Measurements from ENCODE around the gene APOM. TPM values are rescaled to one million over a fixed set of nuclear protein-coding genes. Genes with fewer than 3 reads are reported as not detected.
A peak's percentile ranks its signal among the peaks of the same experiment; 100 is the strongest.

The APOM gene
- polyA plus RNA-seq, 4 donors: 7.2 to 32.8 (median 8.2) TPM

DNA sequence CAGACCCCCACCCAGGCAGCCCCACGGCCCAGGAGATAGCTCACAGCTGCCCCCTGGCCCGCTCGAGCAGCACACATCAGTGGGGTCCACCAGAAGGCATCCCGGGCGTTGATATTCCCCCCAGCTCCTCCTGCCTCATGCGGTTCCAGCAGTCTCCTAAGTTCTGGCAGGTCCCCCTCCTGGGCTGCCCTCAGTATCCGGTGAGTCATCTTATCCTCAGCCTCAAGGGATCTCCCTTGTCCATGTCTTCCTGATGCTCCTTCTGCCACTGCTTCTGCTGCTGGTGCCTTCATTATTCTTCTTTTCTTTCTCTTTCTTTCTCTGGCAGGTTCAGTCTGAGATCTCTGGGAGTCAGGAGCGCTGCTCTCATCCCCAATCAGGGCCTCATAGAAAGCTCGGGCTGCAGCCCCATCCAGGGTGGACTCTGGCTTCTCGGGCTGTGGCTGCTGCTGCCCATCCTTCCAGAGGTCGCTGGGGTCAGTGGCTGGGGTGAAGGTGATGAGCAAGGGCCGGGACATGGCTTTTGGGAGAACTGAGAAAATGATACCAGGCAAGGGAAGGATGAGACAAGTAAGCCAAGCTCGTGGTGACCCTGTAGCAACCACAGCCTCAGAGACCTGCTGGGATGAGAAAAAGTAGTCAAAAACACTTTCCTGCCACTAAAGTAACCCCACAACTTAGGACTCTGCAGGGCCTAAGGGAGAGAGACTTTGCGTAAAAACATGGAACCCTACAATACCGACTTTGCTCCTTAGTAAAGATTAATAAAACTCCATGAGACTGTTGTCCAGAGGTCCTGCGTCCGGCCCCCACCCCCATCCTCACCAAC lies 8.5 kb downstream of the APOM start:
- 6 to 12% (median 11%) methylated on average over 14 to 17 of the region's 17 CpGs for WGBS, 3 donors
- DNase-seq: peak; percentile 36 to 51
- FAIRE-seq: no peak
- peak overlapping the region; percentile 42 to 85 (median 61) for H3K4me3 ChIP-seq (ENCODE audit: low read depth in 1 of 3, low read length in 3 of 3)
- H3K9me3 ChIP-seq (ENCODE audit: control insufficient read depth in 2 of 2, insufficient read depth in 1 of 2, low read depth in 1 of 2, low read length in 1 of 2): no peaks in the 10 kb centered on the region
- H3K27me3 ChIP-seq (ENCODE audit: control insufficient read depth in 3 of 3, insufficient read depth in 3 of 3, low read length in 3 of 3): no peaks in the 10 kb centered on the region
- H3K27ac ChIP-seq (ENCODE audit: low read depth in 1 of 3, low read length in 2 of 3): peak overlapping the region; percentile 79 to 97 (median 94)
- H3K4me1 ChIP-seq (ENCODE audit: control insufficient read depth in 3 of 3, insufficient read depth in 2 of 3, low read depth in 1 of 3, low read length in 2 of 3): peaks cover 0 to 47% (median 12%) of the 10 kb centered on the region in 3 donors
- H3K36me3 ChIP-seq (ENCODE audit: control insufficient read depth in 3 of 3, insufficient read depth in 2 of 3, low read depth in 1 of 3, low read length in 3 of 3): peaks cover 8 to 53% (median 15%) of the 10 kb centered on the region in 3 donors

DNA sequence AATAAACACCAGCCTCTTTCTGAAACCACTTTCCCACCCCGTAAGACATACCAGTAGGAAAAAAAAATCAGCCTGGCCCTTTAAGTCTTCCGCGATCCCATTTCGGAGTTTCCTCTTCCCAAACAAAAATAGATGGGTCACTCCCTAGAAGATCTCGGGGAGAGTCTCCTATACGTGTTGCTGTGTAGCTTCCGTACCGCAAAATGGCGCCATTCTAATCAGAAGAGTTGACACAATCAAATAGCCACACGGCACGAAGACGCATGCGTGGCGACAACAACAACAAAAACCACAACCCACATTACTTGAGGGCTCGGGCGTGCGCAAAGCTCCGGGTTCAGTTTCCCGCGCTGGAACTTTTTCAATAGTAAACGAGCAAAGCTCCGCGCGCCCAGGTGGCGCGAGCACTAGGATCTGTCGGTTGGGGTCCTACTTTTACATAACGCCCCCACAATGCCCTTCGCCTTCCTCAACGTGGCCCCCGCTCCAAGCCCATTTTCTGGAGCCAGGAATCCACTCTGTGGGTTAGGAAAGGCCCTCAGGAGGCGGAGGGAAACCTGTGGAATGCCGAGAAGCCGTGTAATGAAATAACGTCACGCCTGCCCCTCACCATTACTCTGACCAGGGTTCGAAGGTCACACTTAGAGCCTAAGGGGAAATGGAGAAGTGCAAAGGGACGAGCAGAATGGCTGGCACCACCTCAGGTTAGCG lies 9.3 kb downstream of the APOM start, which contains the start of gene GPANK1:
Gene GPANK1 (minus strand): TSS at position 208 of the 711 bp plus-strand sequence. CDS start 519 bp downstream, outside the sequence.
- FAIRE-seq: no peak
- H3K27me3 ChIP-seq (ENCODE audit: control insufficient read depth in 3 of 3, insufficient read depth in 3 of 3, low read length in 3 of 3): no peaks in the 10 kb centered on the region
- 0% methylated on average over 39 of the region's 39 CpGs for WGBS, 3 donors
- H3K9me3 ChIP-seq (ENCODE audit: control insufficient read depth in 2 of 2, insufficient read depth in 1 of 2, low read depth in 1 of 2, low read length in 1 of 2): no peaks in the 10 kb centered on the region
- peak; percentile 96 to 98 for DNase-seq
- peak within 1 kb of the TSS; percentile 79 to 97 (median 94) for H3K27ac ChIP-seq (ENCODE audit: low read depth in 1 of 3, low read length in 2 of 3)
- H3K36me3 ChIP-seq (ENCODE audit: control insufficient read depth in 3 of 3, insufficient read depth in 2 of 3, low read depth in 1 of 3, low read length in 3 of 3): peaks cover 13 to 57% (median 18%) of the 10 kb centered on the region in 3 donors
- H3K4me1 ChIP-seq (ENCODE audit: control insufficient read depth in 3 of 3, insufficient read depth in 2 of 3, low read depth in 1 of 3, low read length in 2 of 3): peaks cover 0 to 44% (median 7%) of the 10 kb centered on the region in 3 donors
- peak within 1 kb of the TSS; percentile 61 to 89 (median 85) for H3K4me3 ChIP-seq (ENCODE audit: low read depth in 1 of 3, low read length in 3 of 3)

DNA sequence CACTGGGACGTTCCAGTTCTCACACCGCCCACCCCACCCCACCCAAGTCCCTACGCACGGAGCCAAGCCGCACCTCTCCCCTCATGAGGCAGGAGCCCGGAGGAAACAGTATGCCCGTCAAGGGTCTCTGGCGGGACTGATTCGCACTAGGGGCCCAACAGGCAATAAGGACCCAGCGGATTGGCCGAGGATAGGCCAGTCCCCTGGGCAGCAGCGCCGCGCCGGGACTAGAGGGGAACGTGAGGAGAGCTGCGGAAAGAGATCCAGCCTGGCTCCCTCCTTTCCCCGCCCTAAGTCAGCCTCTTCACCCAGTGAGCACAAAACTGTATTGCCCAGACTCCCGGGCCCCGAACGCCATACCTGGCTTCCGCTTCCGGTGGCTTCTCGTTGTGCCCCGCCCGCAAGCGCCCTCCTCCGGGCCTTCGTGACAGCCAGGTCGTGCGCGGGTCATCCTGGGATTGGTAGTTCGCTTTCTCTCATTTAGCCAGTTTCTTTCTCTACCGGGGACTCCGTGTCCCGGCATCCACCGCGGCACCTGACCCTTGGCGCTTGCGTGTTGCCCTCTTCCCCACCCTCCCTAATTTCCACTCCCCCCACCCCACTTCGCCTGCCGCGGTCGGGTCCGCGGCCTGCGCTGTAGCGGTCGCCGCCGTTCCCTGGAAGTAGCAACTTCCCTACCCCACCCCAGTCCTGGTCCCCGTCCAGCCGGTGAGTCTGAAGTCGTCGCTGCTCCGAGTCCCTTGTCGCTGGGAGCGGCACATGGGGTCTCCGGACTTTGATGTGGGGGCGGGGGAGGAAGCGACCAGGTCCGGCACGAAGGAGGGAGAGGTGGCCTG lies 10.0 kb downstream of the APOM start, which contains the start of gene CSNK2B:
Gene CSNK2B (plus strand): TSS at position 580 of the 836 bp plus-strand sequence. CDS start 752 bp downstream, outside the sequence.
- 0 to 1% (median 0%) methylated on average over 58 to 63 of the region's 63 CpGs for WGBS, 3 donors
- peaks cover 0 to 44% (median 7%) of the 10 kb centered on the region in 3 donors for H3K4me1 ChIP-seq (ENCODE audit: control insufficient read depth in 3 of 3, insufficient read depth in 2 of 3, low read depth in 1 of 3, low read length in 2 of 3)
- FAIRE-seq: no peak

DNA sequence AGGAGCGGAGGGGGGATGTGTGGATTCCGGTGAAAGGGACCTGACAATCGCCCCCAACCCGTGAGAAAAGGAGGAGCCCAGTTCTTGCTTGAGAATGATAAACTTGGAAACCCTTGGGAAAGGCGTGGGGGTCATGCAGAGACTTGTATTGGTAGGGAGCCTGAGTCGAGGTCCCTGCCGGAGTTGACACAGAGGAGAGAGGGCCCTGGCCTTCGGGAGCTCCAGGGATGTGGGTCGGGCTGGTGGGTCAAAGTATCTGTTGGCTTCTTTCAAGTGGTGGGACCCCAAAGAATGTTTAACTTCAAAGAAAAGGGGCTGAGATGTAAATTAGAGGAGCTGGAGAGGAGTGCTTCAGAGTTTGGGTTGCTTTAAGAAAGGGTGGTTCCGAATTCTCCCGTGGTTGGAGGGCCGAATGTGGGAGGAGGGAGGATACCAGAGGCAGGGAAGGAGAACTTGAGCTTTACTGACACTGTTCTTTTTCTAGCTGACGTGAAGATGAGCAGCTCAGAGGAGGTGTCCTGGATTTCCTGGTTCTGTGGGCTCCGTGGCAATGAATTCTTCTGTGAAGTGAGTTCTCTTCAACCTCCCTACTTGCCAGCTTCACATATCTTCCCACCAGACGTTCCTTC lies 10.8 kb downstream of the APOM start:
- Histone ChIP-seq H3K4me3 (ENCODE audit: low read depth in 1 of 3, low read length in 3 of 3) (peak overlapping the region; percentile 61 to 93 (median 85)), H3K36me3 (ENCODE audit: control insufficient read depth in 3 of 3, insufficient read depth in 2 of 3, low read depth in 1 of 3, low read length in 3 of 3) (peaks cover 16 to 71% (median 19%) of the 10 kb centered on the region in 3 donors), H3K9me3 (ENCODE audit: control insufficient read depth in 2 of 2, insufficient read depth in 1 of 2, low read depth in 1 of 2, low read length in 1 of 2) (no peaks in the 10 kb centered on the region), H3K27me3 (ENCODE audit: control insufficient read depth in 3 of 3, insufficient read depth in 3 of 3, low read length in 3 of 3) (no peaks in the 10 kb centered on the region), H3K27ac (ENCODE audit: low read depth in 1 of 3, low read length in 2 of 3) (peak overlapping the region; percentile 65 to 85 (median 71)), H3K4me1 (ENCODE audit: control insufficient read depth in 3 of 3, insufficient read depth in 2 of 3, low read depth in 1 of 3, low read length in 2 of 3) (peaks cover 0 to 39% (median 7%) of the 10 kb centered on the region in 3 donors)
- 2 to 3% (median 2%) methylated on average over 15 of the region's 15 CpGs for WGBS, 3 donors
- DNase-seq (peak in 1 of 2 donors; percentile 16), FAIRE-seq (no peak)

More for the DNA sequence above, 10.0 kb downstream of the APOM start, which contains the start of gene CSNK2B:
- Histone ChIP-seq H3K27ac (ENCODE audit: low read depth in 1 of 3, low read length in 2 of 3) (peak within 1 kb of the TSS; percentile 79 to 97 (median 94)), H3K36me3 (ENCODE audit: control insufficient read depth in 3 of 3, insufficient read depth in 2 of 3, low read depth in 1 of 3, low read length in 3 of 3) (peaks cover 14 to 63% (median 19%) of the 10 kb centered on the region in 3 donors), H3K4me3 (ENCODE audit: low read depth in 1 of 3, low read length in 3 of 3) (peak within 1 kb of the TSS; percentile 61 to 93 (median 85)), H3K27me3 (ENCODE audit: control insufficient read depth in 3 of 3, insufficient read depth in 3 of 3, low read length in 3 of 3) (no peaks in the 10 kb centered on the region), H3K9me3 (ENCODE audit: control insufficient read depth in 2 of 2, insufficient read depth in 1 of 2, low read depth in 1 of 2, low read length in 1 of 2) (no peaks in the 10 kb centered on the region)
- DNase-seq: peak; percentile 98 to 99

DNA sequence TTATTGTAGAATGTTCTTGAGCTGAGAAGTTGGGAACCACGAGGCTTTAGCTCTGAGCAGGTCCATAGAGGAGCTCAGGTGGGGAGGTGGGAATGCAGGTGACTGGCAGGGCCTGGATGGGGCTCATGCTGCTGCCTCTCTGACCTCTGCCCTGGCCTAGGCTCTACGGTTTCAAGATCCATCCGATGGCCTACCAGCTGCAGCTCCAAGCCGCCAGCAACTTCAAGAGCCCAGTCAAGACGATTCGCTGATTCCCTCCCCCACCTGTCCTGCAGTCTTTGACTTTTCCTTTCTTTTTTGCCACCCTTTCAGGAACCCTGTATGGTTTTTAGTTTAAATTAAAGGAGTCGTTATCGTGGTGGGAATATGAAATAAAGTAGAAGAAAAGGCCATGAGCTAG lies 14.0 kb downstream of the APOM start, which contains the start of gene LY6G5B:
Gene LY6G5B (plus strand): TSS at position 301 of the 400 bp plus-strand sequence. CDS start 975 bp downstream, outside the sequence.
- FAIRE-seq: no peak
- H3K27ac ChIP-seq (ENCODE audit: low read depth in 1 of 3, low read length in 2 of 3): no peak within 1 kb of the TSS
- DNase-seq: no peak
- 79 to 87% (median 85%) methylated on average over 8 of the region's 8 CpGs for WGBS, 3 donors
- no peaks in the 10 kb centered on the region for H3K9me3 ChIP-seq (ENCODE audit: control insufficient read depth in 2 of 2, insufficient read depth in 1 of 2, low read depth in 1 of 2, low read length in 1 of 2)
- no peaks in the 10 kb centered on the region for H3K27me3 ChIP-seq (ENCODE audit: control insufficient read depth in 3 of 3, insufficient read depth in 3 of 3, low read length in 3 of 3)
- no peak within 1 kb of the TSS for H3K4me3 ChIP-seq (ENCODE audit: low read depth in 1 of 3, low read length in 3 of 3)
- H3K4me1 ChIP-seq (ENCODE audit: control insufficient read depth in 3 of 3, insufficient read depth in 2 of 3, low read depth in 1 of 3, low read length in 2 of 3): peaks cover 0 to 11% (median 5%) of the 10 kb centered on the region in 3 donors
- H3K36me3 ChIP-seq (ENCODE audit: control insufficient read depth in 3 of 3, insufficient read depth in 2 of 3, low read depth in 1 of 3, low read length in 3 of 3): peaks cover 20 to 73% (median 21%) of the 10 kb centered on the region in 3 donors

DNA sequence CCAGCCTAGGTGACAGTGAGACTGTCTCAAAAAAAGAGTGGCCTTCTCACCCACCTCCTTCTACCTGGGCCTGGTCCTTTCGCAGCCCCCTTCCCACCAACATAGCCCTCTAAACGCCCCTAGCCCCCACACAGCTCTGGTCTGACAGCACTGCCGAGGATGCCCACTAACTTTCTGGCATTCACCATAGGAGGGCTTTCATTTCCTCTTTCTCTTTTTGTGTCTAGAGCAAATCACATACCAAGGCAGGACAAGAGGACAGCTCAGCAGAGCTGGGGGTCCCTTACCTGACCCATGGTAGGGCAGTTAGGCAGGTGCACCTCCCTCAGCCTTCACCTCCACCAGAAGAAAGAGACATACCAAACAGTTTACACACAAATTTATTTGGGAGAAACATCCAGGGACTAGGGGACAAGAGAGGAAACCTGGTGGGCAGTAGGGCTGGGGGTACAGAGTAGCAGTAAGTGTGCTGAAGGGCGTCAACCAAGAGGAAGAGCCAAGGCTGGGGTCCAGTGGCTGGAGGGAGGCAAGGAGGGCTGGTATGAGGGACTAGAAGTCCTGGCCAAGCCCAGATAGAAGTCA lies 20.7 kb downstream of the APOM start:
- no peaks in the 10 kb centered on the region for H3K27me3 ChIP-seq (ENCODE audit: control insufficient read depth in 3 of 3, insufficient read depth in 3 of 3, low read length in 3 of 3)
- DNase-seq (no peak), FAIRE-seq (no peak)
- no peak overlapping the region for H3K27ac ChIP-seq (ENCODE audit: low read depth in 1 of 3, low read length in 2 of 3)
- 83 to 88% (median 86%) methylated on average over 4 of the region's 4 CpGs for WGBS, 3 donors
- H3K9me3 ChIP-seq (ENCODE audit: control insufficient read depth in 2 of 2, insufficient read depth in 1 of 2, low read depth in 1 of 2, low read length in 1 of 2): no peaks in the 10 kb centered on the region
- H3K36me3 ChIP-seq (ENCODE audit: control insufficient read depth in 3 of 3, insufficient read depth in 2 of 3, low read depth in 1 of 3, low read length in 3 of 3): peaks cover 6 to 32% (median 6%) of the 10 kb centered on the region in 3 donors
- peaks cover 0 to 12% (median 4%) of the 10 kb centered on the region in 3 donors for H3K4me1 ChIP-seq (ENCODE audit: control insufficient read depth in 3 of 3, insufficient read depth in 2 of 3, low read depth in 1 of 3, low read length in 2 of 3)
- no peak overlapping the region for H3K4me3 ChIP-seq (ENCODE audit: low read depth in 1 of 3, low read length in 3 of 3)

DNA sequence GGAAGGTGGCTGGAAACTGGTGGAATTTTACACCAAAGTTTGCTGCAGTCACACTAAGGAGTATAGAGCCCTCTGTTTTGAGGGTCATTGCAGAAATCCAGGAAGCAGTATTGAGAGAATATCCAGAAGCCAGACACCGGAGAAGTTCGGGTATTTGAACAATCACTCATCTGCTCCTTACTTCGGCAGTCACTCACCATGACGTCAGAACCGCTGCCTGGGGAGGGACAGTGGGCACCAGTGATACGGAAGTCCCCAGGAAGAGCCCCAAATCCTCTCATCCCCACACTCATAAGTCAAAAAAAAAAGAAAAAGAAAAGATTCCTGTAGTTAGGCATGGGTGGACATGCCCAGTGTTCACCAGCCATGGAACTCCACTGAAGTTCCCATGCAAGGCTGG lies 21.2 kb downstream of the APOM start:
- Histone ChIP-seq H3K9me3 (ENCODE audit: control insufficient read depth in 2 of 2, insufficient read depth in 1 of 2, low read depth in 1 of 2, low read length in 1 of 2) (no peaks in the 10 kb centered on the region), H3K27ac (ENCODE audit: low read depth in 1 of 3, low read length in 2 of 3) (no peak overlapping the region), H3K4me1 (ENCODE audit: control insufficient read depth in 3 of 3, insufficient read depth in 2 of 3, low read depth in 1 of 3, low read length in 2 of 3) (peaks cover 0 to 17% (median 4%) of the 10 kb centered on the region in 3 donors), H3K27me3 (ENCODE audit: control insufficient read depth in 3 of 3, insufficient read depth in 3 of 3, low read length in 3 of 3) (no peaks in the 10 kb centered on the region), H3K4me3 (ENCODE audit: low read depth in 1 of 3, low read length in 3 of 3) (no peak overlapping the region), H3K36me3 (ENCODE audit: control insufficient read depth in 3 of 3, insufficient read depth in 2 of 3, low read depth in 1 of 3, low read length in 3 of 3) (peaks cover 2 to 27% (median 3%) of the 10 kb centered on the region in 3 donors)
- no peak for FAIRE-seq
- whole genome bisulfite sequencing, 3 donors: 70 to 84% (median 79%) methylated on average over 6 of the region's 6 CpGs
- DNase-seq: no peak
